ENCODE data around the gene CAPN7.

- TF ChIP-seq POLR2AphosphoS5 (IDR thresholded peaks at IDR 0.05) (no peak), POLR2A (IDR thresholded peaks at IDR 0.05) (no peak)
These were observed 33.2 kb upstream of the CAPN7 start for GRCh38 chr3:15172806-15173205.
